Measurements from ENCODE around the gene LMO2.

DNA sequence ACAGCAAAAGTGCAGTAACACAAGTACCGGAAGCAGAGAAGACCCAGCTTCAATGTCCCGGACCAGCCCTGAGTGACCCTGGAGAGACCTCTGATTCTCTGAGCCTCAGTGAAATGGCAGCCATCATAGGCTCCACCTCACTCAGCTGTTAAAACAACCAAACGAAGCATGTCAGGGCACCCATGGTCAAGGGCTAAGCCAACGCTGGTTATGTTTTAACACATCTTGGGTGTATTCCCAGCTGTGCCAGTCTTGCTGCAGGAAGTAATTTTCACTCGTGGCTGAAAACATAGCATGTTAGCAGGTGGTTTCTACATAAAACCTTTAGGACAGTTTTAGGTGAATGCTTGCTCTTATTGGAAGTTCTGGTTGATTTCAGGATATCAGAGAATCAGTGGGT lies 30.9 kb downstream of the LMO2 start:
- TF ChIP-seq POLR2A (IDR thresholded peaks at IDR 0.05; ENCODE audit: low read depth, low read length) (no peak), SPI1 (IDR thresholded peaks at IDR 0.05; ENCODE audit: low read depth, low read length) (no peak), TAF1 (IDR thresholded peaks at IDR 0.05; ENCODE audit: low read depth, low read length) (no peak)
